HCT116 (cell line): ENCODE results near the gene DHX32. TPM values are rescaled to one million over a fixed set of nuclear protein-coding genes. Genes with fewer than 3 reads are reported as not detected.

Experiments
- ATAC-seq: fragments of 200-7000 bp; cut with Tn5 transposase; 2 replicates; pipeline ENCODE4 v1.9.1; 2020; ENCODE audit warnings: mild to moderate bottlenecking, moderate library complexity
- BruUV-seq: library from RNA; stranded (reverse); fragments of 400-500 nt; replicated peaks from 2 replicates; lab custom pipeline; 2021; lab: Mats Ljungman, UMichigan
- CTCF ChIA-PET: fragments of 300-600 bp; sonication (Branson Sonifier 250); formaldehyde crosslinking; loops from one replicate; lab custom pipeline; 2021; ENCODE audit warnings: antibody characterized with exemption; lab: Charles Lee
- POLR2A ChIA-PET: fragments of 300-600, 350-600 bp; sonication (Branson Sonifier 250); formaldehyde crosslinking; loops from one replicate; lab custom pipeline; 2021; ENCODE audit warnings: antibody characterized with exemption; lab: Charles Lee
- RAD21 ChIA-PET, 2 experiments: fragments of 300-600 bp; sonication (Branson Sonifier 250); formaldehyde crosslinking; loops; one replicate each; lab custom pipeline; 2023; ENCODE audit warnings: low total read pairs in 2 of 2; ENCODE audit not compliant: uncharacterized antibody in 2 of 2, unreplicated experiment in 2 of 2, low non-redundant PET in 1 of 2; lab: Charles Lee
- DNase-seq: peaks from one replicate; pipeline ENCODE4 v3.0.0-alpha.2; 2010; ENCODE audit warnings: low read depth, low spot score
- H2AFZ ChIP-seq: fragments of 200-600 bp; shearing (Covaris generic), sonication (generic); 2 replicates; pipeline ENCODE4 v1.6.1; 2017; ENCODE audit warnings: low read depth, mixed run types, mixed read lengths, antibody characterized with exemption, low read length; ENCODE audit not compliant: poor library complexity, severe bottlenecking
- H3K27ac ChIP-seq: 2 replicates; pipeline ENCODE4 v1.5.1; 2012; ENCODE audit warnings: low read depth, low read length
- H3K27me3 ChIP-seq: fragments of 200-600 bp; sonication (generic); 2 replicates; pipeline ENCODE4 v1.6.1; 2016; ENCODE audit warnings: mixed run types, low read length, mixed read lengths; ENCODE audit not compliant: insufficient read depth
- H3K36me3 ChIP-seq, 2 experiments: fragments of 200-500 bp in 1 of 2; fragments of 200-600 bp in 1 of 2; sonication (Bioruptor generic) in 1 of 2; sonication (generic) in 1 of 2; 2 replicates each; pipeline versions ENCODE4 v1.5.1 to v1.6.1; 2014 to 2016; ENCODE audit warnings: low read length in 2 of 2, inconsistent platforms in 1 of 2, mixed read lengths in 1 of 2, mixed run types in 1 of 2; ENCODE audit not compliant: insufficient read depth in 2 of 2, control insufficient read depth in 1 of 2
- H3K4me1 ChIP-seq, 2 experiments: fragments of 200-600 bp in 1 of 2; sonication (generic) in 1 of 2; 2 replicates each; pipeline versions ENCODE4 v1.5.1 to v1.6.1; 2012 to 2017; ENCODE audit warnings: low read length in 2 of 2, inconsistent platforms in 1 of 2, mild to moderate bottlenecking in 1 of 2, mixed read lengths in 1 of 2, mixed run types in 1 of 2, moderate library complexity in 1 of 2; ENCODE audit not compliant: insufficient read depth in 2 of 2, control insufficient read depth in 1 of 2
- H3K4me2 ChIP-seq: fragments of 200-600 bp; sonication (generic); 2 replicates; pipeline ENCODE4 v1.6.1; 2017; ENCODE audit warnings: mixed run types, low read length, mixed read lengths
- H3K4me3 ChIP-seq, 2 experiments: fragments of 200-600 bp in 1 of 2; sonication (generic) in 1 of 2; replicated peaks in 1 of 2; 2 replicates each; pipeline ENCODE4 v1.5.1; 2011 to 2016; ENCODE audit warnings: low read length in 2 of 2, control low read depth in 1 of 2, low read depth in 1 of 2, mild to moderate bottlenecking in 1 of 2, mixed read lengths in 1 of 2, mixed run types in 1 of 2
- H3K79me2 ChIP-seq: fragments of 200-600 bp; sonication (generic); 2 replicates; pipeline ENCODE4 v1.6.1; 2017; ENCODE audit warnings: mild to moderate bottlenecking, mixed run types, low read length, moderate library complexity, mixed read lengths; ENCODE audit not compliant: insufficient read depth
- H3K9ac ChIP-seq: fragments of 200-600 bp; sonication (generic); 2 replicates; pipeline ENCODE4 v1.6.1; 2016; ENCODE audit warnings: low read length, mixed read lengths
- H3K9me2 ChIP-seq: fragments of 200-600 bp; sonication (generic), shearing (Covaris generic); 2 replicates; pipeline ENCODE4 v1.6.1; 2017; ENCODE audit warnings: mixed run types, mild to moderate bottlenecking, moderate library complexity; ENCODE audit not compliant: insufficient read depth
- H3K9me3 ChIP-seq, 2 experiments: fragments of 200-500 bp in 1 of 2; fragments of 200-600 bp in 1 of 2; sonication (Bioruptor generic) in 1 of 2; sonication (generic) in 1 of 2; 2 replicates each; pipeline ENCODE4 v1.6.1; 2014 to 2017; ENCODE audit warnings: low read length in 2 of 2, mixed read lengths in 2 of 2, inconsistent platforms in 1 of 2, low read depth in 1 of 2, mild to moderate bottlenecking in 1 of 2, mixed run types in 1 of 2, moderate library complexity in 1 of 2; ENCODE audit not compliant: control insufficient read depth in 1 of 2, insufficient read depth in 1 of 2
- H4K20me1 ChIP-seq: fragments of 200-600 bp; sonication (generic), shearing (Covaris generic); 2 replicates; pipeline ENCODE4 v1.6.1; 2017; ENCODE audit warnings: mixed run types, mild to moderate bottlenecking, moderate library complexity; ENCODE audit not compliant: insufficient read depth
- CBX3 ChIP-seq: IDR thresholded peaks from 2 replicates; pipeline ENCODE4 v1.6.1; 2012; ENCODE audit warnings: low read depth
- SIN3A ChIP-seq: IDR thresholded peaks from 2 replicates; pipeline ENCODE4 v1.6.1; 2012; ENCODE audit warnings: low read depth
- SP1 ChIP-seq: IDR thresholded peaks from 2 replicates; pipeline ENCODE4 v1.6.1; 2012; ENCODE audit warnings: low read depth
- SRF ChIP-seq: IDR thresholded peaks from 2 replicates; pipeline ENCODE4 v1.6.1; 2012; ENCODE audit warnings: low read depth
- TCF7L2 ChIP-seq: IDR thresholded peaks from 2 replicates; pipeline ENCODE4 v1.7.0; 2011; ENCODE audit warnings: borderline replicate concordance, inconsistent platforms; ENCODE audit not compliant: insufficient read depth, insufficient read length; ENCODE audit errors: extremely low read depth
- intact Hi-C: fragments of 100-400 bp; cut with micrococcal nuclease; formaldehyde crosslinking; loops from 2 replicates; pipeline ENCODE4 v1.10.0; 2022
- total RNA-seq: library from RNA; stranded (reverse); gene quantifications from one replicate; pipeline ENCODE4 v1.2.1, GENCODE V29; 2021; ENCODE audit not compliant: unreplicated experiment
- TF ChIP-seq, protein P1 (sequence below), 3 experiments: fragments of 200-600 bp in 1 of 3; sonication (generic) in 1 of 3; IDR thresholded peaks in 2 of 3; conservative IDR thresholded peaks in 1 of 3; 2 replicates each; pipeline ENCODE4 v1.5.1; 2012 to 2017; ENCODE audit warnings: low read depth in 2 of 3, low read length in 2 of 3, antibody characterized with exemption in 1 of 3, borderline replicate concordance in 1 of 3, control low read depth in 1 of 3, mild to moderate bottlenecking in 1 of 3, mixed read lengths in 1 of 3, mixed run types in 1 of 3, moderate library complexity in 1 of 3; ENCODE audit not compliant: insufficient read depth in 1 of 3

Gene DHX32
- total RNA-seq, 1 experiment from 2014 or later = 50.9 TPM

DNA sequence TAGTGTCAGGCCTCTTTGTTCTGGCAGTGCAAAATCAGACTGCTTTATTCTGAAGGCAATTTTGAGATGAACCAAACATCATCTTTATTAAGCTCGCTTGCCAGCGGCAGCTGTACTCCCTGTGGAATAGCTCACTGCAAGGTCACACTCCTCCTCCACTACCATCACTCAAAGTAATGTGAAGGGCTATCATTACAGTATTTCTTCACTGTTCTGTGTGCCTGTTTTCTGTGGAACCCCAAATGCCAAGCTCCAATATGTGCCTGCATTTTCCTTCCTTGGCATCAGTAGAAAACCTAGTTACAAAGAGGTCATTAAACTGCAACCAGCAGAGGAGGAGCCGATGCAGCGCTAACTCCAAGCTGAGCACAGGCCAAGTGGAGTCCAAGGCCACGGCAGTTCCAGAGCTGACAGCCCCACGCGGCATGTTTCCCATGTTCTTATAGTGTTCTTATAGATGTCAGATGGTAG is 36.3 kb downstream of the DHX32 start:
- TF ChIP-seq CBX3 = no peak
- no peak for TF ChIP-seq TCF7L2
- TF ChIP-seq SRF = no peak
- TF ChIP-seq SIN3A = no peak
- TF ChIP-seq, all 23 proteins: peak for 0
- Histone ChIP-seq H3K9me2 (no peaks in the 10 kb centered on the region), H3K36me3 (peaks cover 21 to 27% of the 10 kb centered on the region in 2 experiments; a peak in 3 of 4 replicates), H4K20me1 (no peaks in the 10 kb centered on the region; the same call in 1 of the 2 replicates), H3K27ac (no peak overlapping the region), H3K9me3 (no peaks in the 10 kb centered on the region), H3K9ac (no peak overlapping the region), H2AFZ (no peak overlapping the region), H3K4me3 (no peak overlapping the region), H3K27me3 (no peaks in the 10 kb centered on the region), H3K4me2 (no peak overlapping the region), H3K79me2 (no peaks in the 10 kb centered on the region), H3K4me1 (no peaks in the 10 kb centered on the region)
- ChIA-PET RAD21 (no interaction called here), POLR2A (interaction anchor here (1.0 kb wide), 1 partner anchor 14 kb away, joined by 4 read pairs; no protein-coding TSS in a partner anchor), CTCF (no interaction called here)
- BruUV-seq = no TSS peak
- no peak for ATAC-seq
- DNase-seq = no peak
- intact Hi-C loops = no loop called here

DNA sequence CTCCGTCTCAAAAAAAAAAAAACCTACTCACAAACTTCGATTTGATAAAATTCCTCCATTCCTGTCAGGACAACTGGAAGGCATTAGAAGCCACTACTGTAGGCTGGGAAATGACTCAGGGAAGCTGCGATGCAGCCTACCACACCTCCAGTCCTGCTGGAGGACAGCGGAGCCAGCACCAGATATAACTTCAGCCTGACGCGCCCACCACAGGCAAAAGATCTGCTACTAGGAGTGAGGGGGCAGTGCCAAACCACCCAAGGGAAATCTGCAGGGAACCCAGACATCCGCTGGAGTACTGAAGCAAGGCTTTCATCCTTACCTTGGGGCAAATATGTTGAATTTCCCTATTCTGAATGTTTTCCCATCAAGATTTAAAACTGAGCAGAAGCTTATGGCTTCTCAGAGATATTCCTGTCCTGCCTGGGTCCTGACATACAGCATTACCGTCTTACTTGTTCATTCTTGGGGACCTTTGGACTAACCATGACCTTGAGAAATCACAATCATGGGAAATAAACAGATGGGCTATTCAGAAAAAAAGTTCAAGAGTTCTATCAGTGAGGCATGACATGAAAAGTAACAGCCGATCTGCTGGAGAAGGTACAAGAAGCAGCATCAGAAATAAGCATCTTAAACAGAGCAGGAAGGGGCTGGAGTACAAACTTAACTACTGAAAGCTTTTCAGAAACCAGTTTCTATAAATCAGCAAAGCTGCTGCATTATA is 37.3 kb downstream of the DHX32 start:
- no peak overlapping the region for H3K27ac ChIP-seq
- no peak for ATAC-seq
- ChIA-PET CTCF (no interaction called here), POLR2A (no interaction called here), RAD21 (no interaction called here)
- no peaks in the 10 kb centered on the region for H3K9me2 ChIP-seq
- no peaks in the 10 kb centered on the region for H3K9me3 ChIP-seq
- no peak overlapping the region for H3K9ac ChIP-seq
- no peaks in the 10 kb centered on the region for H3K79me2 ChIP-seq
- intact Hi-C loops = no loop called here
- no peak overlapping the region for H3K4me3 ChIP-seq
- no peaks in the 10 kb centered on the region; the same call in 1 of the 2 replicates for H4K20me1 ChIP-seq
- no peaks in the 10 kb centered on the region for H3K4me1 ChIP-seq
- no peak overlapping the region for H3K4me2 ChIP-seq
- no TSS peak for BruUV-seq
- H2AFZ ChIP-seq = no peak overlapping the region
- DNase-seq = no peak
- H3K27me3 ChIP-seq = no peaks in the 10 kb centered on the region
- TF ChIP-seq, protein P1, sequence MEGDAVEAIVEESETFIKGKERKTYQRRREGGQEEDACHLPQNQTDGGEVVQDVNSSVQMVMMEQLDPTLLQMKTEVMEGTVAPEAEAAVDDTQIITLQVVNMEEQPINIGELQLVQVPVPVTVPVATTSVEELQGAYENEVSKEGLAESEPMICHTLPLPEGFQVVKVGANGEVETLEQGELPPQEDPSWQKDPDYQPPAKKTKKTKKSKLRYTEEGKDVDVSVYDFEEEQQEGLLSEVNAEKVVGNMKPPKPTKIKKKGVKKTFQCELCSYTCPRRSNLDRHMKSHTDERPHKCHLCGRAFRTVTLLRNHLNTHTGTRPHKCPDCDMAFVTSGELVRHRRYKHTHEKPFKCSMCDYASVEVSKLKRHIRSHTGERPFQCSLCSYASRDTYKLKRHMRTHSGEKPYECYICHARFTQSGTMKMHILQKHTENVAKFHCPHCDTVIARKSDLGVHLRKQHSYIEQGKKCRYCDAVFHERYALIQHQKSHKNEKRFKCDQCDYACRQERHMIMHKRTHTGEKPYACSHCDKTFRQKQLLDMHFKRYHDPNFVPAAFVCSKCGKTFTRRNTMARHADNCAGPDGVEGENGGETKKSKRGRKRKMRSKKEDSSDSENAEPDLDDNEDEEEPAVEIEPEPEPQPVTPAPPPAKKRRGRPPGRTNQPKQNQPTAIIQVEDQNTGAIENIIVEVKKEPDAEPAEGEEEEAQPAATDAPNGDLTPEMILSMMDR (IDR thresholded peaks at IDR 0.05 in 2 of 3, conservative IDR thresholded peaks at IDR 0.05 in 1 of 3; ENCODE audit: borderline replicate concordance in 1 of 3, insufficient read depth in 1 of 3, low read depth in 2 of 3, low read length in 2 of 3) = no peak
- no peak for TF ChIP-seq SP1
- H3K36me3 ChIP-seq = peaks cover 26 to 32% of the 10 kb centered on the region in 2 experiments
